ENCODE results near the gene RSPH6A.
A peak's percentile ranks its signal among the peaks of the same experiment; 100 is the strongest.

RSPH6A gene

DNA sequence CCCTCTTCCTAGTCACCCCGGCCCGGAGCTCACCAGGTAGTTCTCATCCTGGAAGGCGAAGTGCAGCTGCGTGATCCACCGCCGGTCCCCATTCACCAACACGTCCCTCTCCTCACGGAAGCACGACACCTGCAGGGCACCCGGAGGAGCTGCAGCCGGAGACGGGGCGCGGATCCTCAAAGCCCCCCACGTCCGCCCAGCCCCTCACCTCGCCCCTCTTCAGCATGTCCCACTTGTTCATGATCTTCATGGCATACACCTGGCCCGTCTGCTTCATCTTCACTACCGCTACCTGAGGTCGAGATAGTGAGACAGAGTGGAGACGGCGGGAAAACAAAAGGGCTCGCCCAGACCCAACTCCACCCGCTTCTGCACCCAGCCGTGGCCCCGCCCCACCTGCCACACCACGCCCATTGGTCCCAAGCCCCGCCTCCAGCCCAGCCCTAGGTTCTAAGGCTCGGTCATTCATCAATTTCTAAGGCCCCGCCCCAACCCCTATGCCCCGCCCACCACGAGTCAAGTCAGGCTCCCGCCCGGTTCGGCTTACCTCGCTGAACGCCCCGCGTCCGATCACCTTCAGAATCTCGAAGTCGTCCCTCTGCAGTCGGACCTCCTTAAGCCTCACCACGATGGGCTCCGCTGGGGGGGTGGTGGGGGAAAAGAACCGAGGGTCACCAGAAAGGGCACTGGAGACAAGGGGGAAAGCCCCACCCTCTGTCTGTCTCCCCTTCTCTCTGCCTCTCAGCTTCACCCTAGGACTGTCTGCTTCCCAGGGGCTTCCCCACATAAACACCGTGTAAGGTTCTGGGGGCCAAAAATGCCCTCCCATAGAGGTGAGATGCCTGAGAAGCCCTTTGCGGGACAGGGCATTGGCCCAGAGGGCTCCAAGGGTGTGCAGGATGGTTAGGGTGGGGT lies 35.6 kb downstream of the RSPH6A start:
- no peak for DNase-seq

- no peak for DNase-seq
Observed at GRCh38 chr19:45778010-45778661, 37.0 kb downstream of the RSPH6A start.

GRCh38 chr19:45777395-45777961 lies 37.6 kb downstream of the RSPH6A start:
- no peak for DNase-seq

GRCh38 chr19:45774765-45775164 lies 40.3 kb downstream of the RSPH6A start:
- DNase-seq = no peak

DNA sequence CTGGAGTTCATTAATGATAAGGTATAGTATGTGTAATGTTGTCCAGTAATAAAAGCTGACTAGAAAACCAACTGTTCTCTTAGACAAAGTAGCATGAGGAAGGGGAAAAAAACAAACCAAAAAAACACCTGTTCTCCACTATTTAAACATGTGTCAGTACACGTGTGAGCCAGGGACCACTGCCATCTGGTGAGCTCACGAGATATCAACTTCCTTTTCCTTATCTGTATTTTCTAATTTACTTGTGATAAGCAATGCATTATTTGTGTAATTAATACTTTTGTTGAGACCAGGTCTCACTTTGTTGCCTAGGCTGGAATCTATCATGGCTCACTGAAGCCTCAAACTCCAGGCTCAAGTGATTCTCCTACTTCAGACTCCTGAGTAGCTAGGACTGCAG lies 41.7 kb downstream of the RSPH6A start:
- DNase-seq = no peak

DNA sequence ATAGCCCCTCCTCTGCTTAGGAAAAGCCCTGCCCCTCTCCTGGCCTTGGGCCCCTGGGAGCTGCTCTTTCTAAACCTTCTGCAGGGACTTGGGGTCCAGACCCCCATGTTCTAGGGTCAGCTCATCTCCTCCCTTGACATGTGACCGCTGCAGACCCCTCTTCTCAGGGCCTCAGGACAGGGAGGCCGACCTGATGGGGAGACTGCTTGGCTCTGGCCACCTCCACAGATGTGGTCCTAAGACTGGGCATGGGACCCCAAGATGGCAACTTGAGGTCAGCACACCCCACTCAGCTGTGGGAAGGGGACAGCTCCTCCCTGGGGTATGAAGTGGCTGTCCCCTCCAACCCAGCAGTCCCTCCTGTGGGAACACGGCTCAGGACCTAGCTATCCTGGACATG lies 42.2 kb downstream of the RSPH6A start:
- DNase-seq = no peak

GRCh38 chr19:45772130-45772840 lies 42.8 kb downstream of the RSPH6A start:
- no peak for DNase-seq

DNA sequence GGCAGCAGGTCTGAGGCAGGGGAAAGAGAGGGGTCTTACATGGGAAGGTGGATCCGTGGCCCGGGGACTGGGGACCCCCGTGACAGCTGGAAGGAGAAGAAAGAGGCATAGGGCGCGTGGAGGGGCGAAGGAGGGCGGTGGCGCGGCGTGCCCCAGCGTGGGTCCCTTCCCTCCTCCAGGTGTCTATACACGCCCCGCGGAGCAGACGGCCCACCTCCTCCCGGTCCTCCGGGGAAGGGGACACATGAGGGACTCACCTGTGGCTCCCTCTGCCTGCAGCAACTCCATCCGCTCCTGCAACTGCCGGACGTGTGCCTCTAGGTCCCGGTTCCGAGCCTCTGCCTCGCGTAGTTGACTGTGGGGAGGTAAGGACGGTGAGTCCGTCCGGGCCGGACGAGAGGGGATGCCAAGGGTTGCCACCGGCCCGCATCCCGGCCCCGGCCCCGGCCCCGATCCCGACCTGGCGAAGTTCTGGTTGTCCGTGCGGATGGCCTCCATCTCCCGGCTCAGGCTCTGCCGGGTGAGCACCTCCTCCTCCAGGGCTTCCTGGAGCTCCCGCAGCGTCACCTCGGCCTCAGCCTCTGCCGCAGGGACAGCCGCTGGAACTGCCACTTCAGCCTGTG lies 43.7 kb downstream of the RSPH6A start:
- no peak for DNase-seq

DNA sequence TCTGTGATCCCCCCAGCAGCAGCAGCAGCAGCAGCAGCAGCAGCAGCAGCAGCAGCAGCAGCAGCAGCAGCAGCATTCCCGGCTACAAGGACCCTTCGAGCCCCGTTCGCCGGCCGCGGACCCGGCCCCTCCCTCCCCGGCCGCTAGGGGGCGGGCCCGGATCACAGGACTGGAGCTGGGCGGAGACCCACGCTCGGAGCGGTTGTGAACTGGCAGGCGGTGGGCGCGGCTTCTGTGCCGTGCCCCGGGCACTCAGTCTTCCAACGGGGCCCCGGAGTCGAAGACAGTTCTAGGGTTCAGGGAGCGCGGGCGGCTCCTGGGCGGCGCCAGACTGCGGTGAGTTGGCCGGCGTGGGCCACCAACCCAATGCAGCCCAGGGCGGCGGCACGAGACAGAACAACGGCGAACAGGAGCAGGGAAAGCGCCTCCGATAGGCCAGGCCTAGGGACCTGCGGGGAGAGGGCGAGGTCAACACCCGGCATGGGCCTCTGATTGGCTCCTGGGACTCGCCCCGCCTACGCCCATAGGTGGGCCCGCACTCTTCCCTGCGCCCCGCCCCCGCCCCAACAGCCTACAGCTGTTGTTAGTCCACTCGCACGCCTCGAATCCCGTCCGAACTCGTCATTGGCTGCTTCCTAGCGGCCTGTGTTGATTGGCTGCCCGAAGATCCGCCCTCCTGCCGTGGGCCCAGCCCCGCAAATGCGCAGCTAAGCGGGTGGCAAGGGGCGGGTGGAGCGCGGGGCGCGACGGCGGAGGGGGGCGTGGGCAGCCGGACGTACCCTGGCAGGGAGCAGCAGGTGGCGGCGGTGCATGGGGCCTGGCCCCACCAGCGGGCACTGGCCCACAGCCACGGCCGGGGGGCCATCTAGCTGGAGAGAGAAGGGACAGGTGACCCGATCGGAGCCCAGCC lies 44.7 kb downstream of the RSPH6A start:
- peak; percentile 83 to 91 for DNase-seq

GRCh38 chr19:45769821-45770191 lies 45.3 kb downstream of the RSPH6A start:
- peak in 1 of 2 donors; percentile 51 for DNase-seq

GRCh38 chr19:45768984-45769782 lies 45.9 kb downstream of the RSPH6A start, which contains the start of gene SIX5:
SIX5 (minus strand) TSS chr19:45769252; CDS start chr19:45768844, 408 bp downstream.
- DNase-seq = peak; percentile 93

- no peak for DNase-seq
Observed at GRCh38 chr19:45768655-45768983, 46.5 kb downstream of the RSPH6A start.

DNA sequence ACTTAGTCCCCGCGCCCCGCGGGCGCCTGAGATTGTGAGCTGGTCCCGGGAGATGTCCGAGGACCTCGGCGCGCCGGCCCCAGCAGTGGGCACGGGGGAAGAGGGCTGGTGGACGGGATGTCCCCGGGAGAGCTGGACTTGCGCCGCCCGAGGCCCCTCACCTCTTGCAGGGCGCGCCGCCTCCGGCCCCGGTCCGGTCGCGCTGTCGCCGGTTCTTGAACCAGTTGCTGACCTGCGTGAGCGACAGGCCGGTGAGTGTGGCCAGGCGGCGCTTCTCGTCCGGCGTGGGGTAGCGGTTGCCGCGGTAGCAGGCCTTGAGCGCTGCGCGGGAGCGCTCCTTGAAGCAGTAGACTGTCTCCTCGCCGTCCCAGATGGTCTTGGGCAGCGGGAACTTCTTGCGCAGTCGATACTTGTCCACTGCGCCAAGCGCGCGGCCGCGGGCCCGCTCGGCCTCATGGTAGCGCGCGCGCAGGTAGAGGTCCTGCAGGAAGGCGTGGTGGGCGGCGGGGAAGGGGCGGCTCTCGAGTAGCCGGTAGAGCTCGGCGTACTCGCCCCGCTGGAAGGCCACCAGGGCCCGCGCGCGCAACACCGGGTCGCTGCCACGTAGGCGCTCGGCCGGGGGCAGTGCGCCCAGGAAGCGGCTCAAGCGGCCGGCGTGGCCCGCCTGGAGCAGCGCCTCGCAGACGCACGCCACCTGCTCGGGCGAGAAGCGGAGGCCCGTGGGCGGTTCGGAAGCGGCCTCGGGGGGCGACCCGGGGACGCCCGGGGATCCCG lies 47.0 kb downstream of the RSPH6A start:
- DNase-seq = peak in 1 of 2 donors; percentile 5

GRCh38 chr19:45767410-45767880 lies 47.7 kb downstream of the RSPH6A start:
- no peak for DNase-seq

- DNase-seq = no peak
Observed at GRCh38 chr19:45766869-45767346, 48.2 kb downstream of the RSPH6A start.

- no peak for DNase-seq
Observed at GRCh38 chr19:45766296-45766868, 48.7 kb downstream of the RSPH6A start.

DNA sequence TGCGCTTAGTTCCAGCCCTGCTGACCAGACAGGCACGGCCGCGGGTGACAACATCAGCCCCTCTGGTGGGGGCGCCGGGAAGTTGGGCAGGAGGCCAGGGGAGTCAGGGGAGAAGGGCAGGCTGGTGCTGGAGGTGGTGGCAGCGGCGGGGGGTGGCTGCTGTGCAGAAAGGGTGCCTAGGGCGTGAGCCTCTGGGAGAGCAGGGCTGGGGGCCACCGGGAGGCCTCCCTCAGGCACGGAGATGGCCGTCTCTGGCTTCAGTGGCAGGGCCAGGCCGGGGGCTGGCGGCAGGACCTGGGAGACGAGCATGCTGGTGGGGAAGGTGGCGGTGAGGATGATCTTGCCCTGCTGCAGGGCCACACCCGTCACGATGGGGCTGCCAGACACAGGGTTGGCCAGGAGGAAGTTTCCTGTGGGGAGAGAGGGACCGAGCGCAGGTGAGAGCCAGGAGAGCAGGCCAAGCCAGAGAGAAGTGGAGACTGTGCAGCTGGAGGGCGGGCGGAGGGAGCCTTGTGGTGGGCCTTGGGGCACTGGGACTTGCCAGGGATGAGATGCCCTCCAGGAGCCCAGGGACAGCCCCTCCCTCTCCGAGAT lies 49.3 kb downstream of the RSPH6A start:
- no peak for DNase-seq

DNA sequence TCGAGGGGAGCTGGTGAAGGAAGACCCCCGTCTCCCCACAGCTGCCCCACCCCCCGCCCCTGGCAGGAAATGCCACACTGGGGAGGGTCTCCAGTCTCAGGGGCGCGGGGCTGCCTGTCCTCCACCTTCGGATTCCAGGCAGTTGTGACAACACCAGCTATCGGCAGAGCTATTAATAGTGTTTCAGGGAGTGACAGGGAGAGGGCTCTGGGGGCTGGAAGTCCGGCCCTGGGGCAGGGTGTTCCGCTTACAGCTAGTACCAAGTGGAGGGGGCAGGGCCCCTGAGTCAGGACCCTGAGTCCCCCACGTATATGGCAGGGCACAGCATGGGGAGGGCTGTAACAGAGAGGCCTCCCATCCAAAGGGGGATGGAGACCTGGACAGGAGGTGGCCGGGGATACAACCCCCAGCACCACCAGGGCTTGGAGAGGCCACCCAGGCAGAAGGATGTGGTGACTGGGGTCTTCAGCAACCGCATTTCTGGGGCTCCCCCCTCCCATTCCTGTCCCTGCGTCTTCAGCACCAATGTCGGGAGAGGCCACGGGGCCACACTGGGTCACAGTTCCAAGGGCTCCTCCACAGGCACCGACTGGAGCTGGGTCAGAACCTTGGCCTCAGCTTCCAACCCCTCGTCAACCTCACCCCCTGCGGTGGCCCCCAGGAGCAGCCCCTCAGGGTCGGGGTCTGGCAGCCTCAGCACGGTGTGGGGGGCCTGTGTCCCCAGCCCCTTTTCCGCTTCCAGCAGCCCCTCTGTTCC lies 50.0 kb downstream of the RSPH6A start:
- no peak for DNase-seq
